A549 (cell line): ENCODE data around the gene LAMA3. TPM values are rescaled to one million over a fixed set of nuclear protein-coding genes. Genes with fewer than 3 reads are reported as not detected.

Experiments used
- ATAC-seq, 2 experiments: fragments of 200-7000 bp in 1 of 2; fragments of >200 bp in 1 of 2; cut with Nextera tagmentation in 1 of 2; cut with Tn5 transposase in 1 of 2; 3 replicates each; pipeline versions ENCODE4 v1.8.0 to v1.9.1; 2018 to 2020; ENCODE audit warnings: mild to moderate bottlenecking in 1 of 2, moderate library complexity in 1 of 2
- CTCF ChIA-PET: fragments of 300-600 bp; sonication (Branson Sonifier 250); formaldehyde crosslinking; extraction: SDS; loops from one replicate; lab custom pipeline; 2021; ENCODE audit warnings: antibody characterized with exemption, inconsistent platforms; lab: Yijun Ruan, JAX
- POLR2A ChIA-PET: fragments of 350-600 bp; formaldehyde crosslinking; extraction: SDS; loops from one replicate; lab custom pipeline; 2021; ENCODE audit warnings: antibody characterized with exemption, inconsistent platforms; lab: Yijun Ruan, JAX
- DNase-seq, 2 experiments: peaks; one replicate each; pipeline versions ENCODE4 v3.0.0 to v3.0.0-alpha.2; 2011 to 2016; ENCODE audit warnings: low read depth in 1 of 2, low spot score in 1 of 2
- FAIRE-seq: peaks from 2 replicates; lab custom pipeline; 2011; peaks lifted over from hg19 to GRCh38; lab: Jason Lieb, UNC
- H3K27ac ChIP-seq, 2 experiments: fragments of >200 bp; sonication (Bioruptor Twin); formaldehyde crosslinking; 3 replicates each; pipeline ENCODE4 v1.5.1; 2016 to 2017
- H3K4me1 ChIP-seq: fragments of >200 bp; sonication (Bioruptor Twin); formaldehyde crosslinking; 3 replicates; pipeline ENCODE4 v1.6.1; 2016
- H3K4me2 ChIP-seq: fragments of >200 bp; sonication (Bioruptor Twin); formaldehyde crosslinking; 3 replicates; pipeline ENCODE4 v1.6.1; 2016
- H3K4me3 ChIP-seq: fragments of >200 bp; sonication (Bioruptor Twin); formaldehyde crosslinking; 3 replicates; pipeline ENCODE4 v1.5.1; 2016
- H3K9me3 ChIP-seq: fragments of >200 bp; sonication (Bioruptor Twin); formaldehyde crosslinking; 3 replicates; pipeline ENCODE4 v1.6.1; 2016
- BCL3 ChIP-seq: fragments of >200 bp; sonication (Bioruptor Twin); formaldehyde crosslinking; IDR thresholded peaks from 3 replicates; pipeline ENCODE4 v1.6.1; 2016
- CBX8 ChIP-seq: fragments of 200-600 bp; sonication (generic); IDR thresholded peaks from 2 replicates; pipeline ENCODE4 v1.6.1; 2016
- CHD2 ChIP-seq: fragments of 150-350 bp; IDR thresholded peaks from 2 replicates; pipeline ENCODE4 v1.6.1; 2014; ENCODE audit warnings: low read length; ENCODE audit not compliant: partially characterized antibody
- ESRRA ChIP-seq: fragments of 150-350 bp; IDR thresholded peaks from 2 replicates; pipeline ENCODE4 v1.6.1; 2014; ENCODE audit warnings: mild to moderate bottlenecking, low read length, borderline replicate concordance
- HDAC2 ChIP-seq: fragments of 200-600 bp; sonication (generic); IDR thresholded peaks from 2 replicates; pipeline ENCODE4 v1.6.1; 2016
- HES2 ChIP-seq: fragments of >200 bp; sonication (Bioruptor Twin); formaldehyde crosslinking; IDR thresholded peaks from 2 replicates; pipeline ENCODE4 v1.6.1; 2016
- JUN ChIP-seq, 2 experiments: fragments of >200 bp; sonication (Bioruptor Twin); formaldehyde crosslinking; IDR thresholded peaks; 2 replicates in 1 of 2; 3 replicates in 1 of 2; pipeline ENCODE4 v1.6.1; 2016 to 2017
- JUNB ChIP-seq: fragments of >200 bp; sonication (Bioruptor Twin); formaldehyde crosslinking; IDR thresholded peaks from 2 replicates; pipeline ENCODE4 v1.6.1; 2016
- KDM1A ChIP-seq: fragments of 200-600 bp; sonication (generic); IDR thresholded peaks from 2 replicates; pipeline ENCODE4 v1.6.1; 2016; ENCODE audit warnings: low read depth, mild to moderate bottlenecking
- NPAS2 ChIP-seq: fragments of 250-450 bp; sonication (Bioruptor Pico); IDR thresholded peaks from 2 replicates; pipeline ENCODE4 v1.8.0; 2022; ENCODE audit warnings: mild to moderate bottlenecking, moderate library complexity, borderline replicate concordance
- RAD21 ChIP-seq, 2 experiments: fragments of >200 bp in 1 of 2; sonication (Bioruptor Twin) in 1 of 2; formaldehyde crosslinking in 1 of 2; IDR thresholded peaks in 1 of 2; conservative IDR thresholded peaks in 1 of 2; 2 replicates in 1 of 2; 3 replicates in 1 of 2; pipeline ENCODE4 v1.6.1; 2012 to 2018; ENCODE audit warnings: inconsistent platforms in 1 of 2
- RCOR1 ChIP-seq: fragments of 150-350 bp; IDR thresholded peaks from 2 replicates; pipeline ENCODE4 v1.6.1; 2014; ENCODE audit warnings: antibody characterized with exemption, low read length, low read depth
- RFX5 ChIP-seq: fragments of 450-650 bp; IDR thresholded peaks from 2 replicates; pipeline ENCODE4 v1.7.1; 2014; ENCODE audit warnings: antibody characterized with exemption, mild to moderate bottlenecking, moderate library complexity
- SMC3 ChIP-seq: fragments of >200 bp; sonication (Bioruptor Twin); formaldehyde crosslinking; IDR thresholded peaks from 3 replicates; pipeline ENCODE4 v1.6.1; 2018; ENCODE audit warnings: inconsistent platforms
- USF2 ChIP-seq: fragments of 450-650 bp; IDR thresholded peaks from 2 replicates; pipeline ENCODE4 v1.6.1; 2014; ENCODE audit warnings: antibody characterized with exemption
- WGBS: methylation state at CpG from one replicate; pipeline ENCODE4 v1.1.6; 2017; ENCODE audit errors: missing lambda C conversion rate; 5-methylcytosine and 5-hydroxymethylcytosine counted together
- polyA plus RNA-seq, 4 experiments: library from polyadenylated mRNA; depleted of rRNA in 3 of 4; stranded (reverse); fragments of >200 nt; fragmentation: RNase III in 1 of 4; extraction: RNeasy Plus Mini Kit Qiagen cat#74134 plus additional on column Dnase treatment in 1 of 4; gene quantifications; 2 replicates in 3 of 4; 3 replicates in 1 of 4; pipeline ENCODE4 v1.2.3, GENCODE V29; 2011 to 2017
- TF ChIP-seq, protein P1 (sequence below): IDR thresholded peaks from 2 replicates; pipeline ENCODE4 v1.6.1; 2012
- TF ChIP-seq, protein P2 (sequence below): IDR thresholded peaks from 2 replicates; pipeline ENCODE4 v1.6.1; 2012; ENCODE audit warnings: low read depth, borderline replicate concordance

Gene LAMA3
- polyA plus RNA-seq, 2 of the 4 experiments (the other 2 are of a cell fraction) = 18.2 to 31.0 TPM

- H3K9me3 ChIP-seq = no peaks in the 10 kb centered on the region
- WGBS = 83% methylated on average over 2 of the region's 2 CpGs
- H3K27ac ChIP-seq = no peak overlapping the region
- FAIRE-seq (no peak), ATAC-seq (no peak), DNase-seq (no peak)
- POLR2A ChIA-PET = no interaction called here
- H3K4me3 ChIP-seq = no peak overlapping the region
- no peak overlapping the region for H3K4me2 ChIP-seq
- CTCF ChIA-PET = no interaction called here
- H3K4me1 ChIP-seq = no peaks in the 10 kb centered on the region
- TF ChIP-seq SMC3 = no peak
- no peak for TF ChIP-seq RAD21 (conservative IDR thresholded peaks at IDR 0.05 in 1 of 2, IDR thresholded peaks at IDR 0.05 in 1 of 2)
- TF ChIP-seq NPAS2 = no peak
- no peak for TF ChIP-seq CBX8
- no peak for TF ChIP-seq HDAC2
- TF ChIP-seq, protein P1, sequence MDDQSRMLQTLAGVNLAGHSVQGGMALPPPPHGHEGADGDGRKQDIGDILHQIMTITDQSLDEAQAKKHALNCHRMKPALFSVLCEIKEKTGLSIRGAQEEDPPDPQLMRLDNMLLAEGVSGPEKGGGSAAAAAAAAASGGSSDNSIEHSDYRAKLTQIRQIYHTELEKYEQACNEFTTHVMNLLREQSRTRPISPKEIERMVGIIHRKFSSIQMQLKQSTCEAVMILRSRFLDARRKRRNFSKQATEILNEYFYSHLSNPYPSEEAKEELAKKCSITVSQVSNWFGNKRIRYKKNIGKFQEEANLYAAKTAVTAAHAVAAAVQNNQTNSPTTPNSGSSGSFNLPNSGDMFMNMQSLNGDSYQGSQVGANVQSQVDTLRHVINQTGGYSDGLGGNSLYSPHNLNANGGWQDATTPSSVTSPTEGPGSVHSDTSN = no peak
- no peak for TF ChIP-seq JUN (IDR thresholded peaks at IDR 0.05)
- no peak for TF ChIP-seq USF2
- no peak for TF ChIP-seq RCOR1
- no peak for TF ChIP-seq HES2
- TF ChIP-seq ESRRA = no peak
- no peak for TF ChIP-seq CHD2
- no peak for TF ChIP-seq BCL3
- TF ChIP-seq KDM1A = no peak
- no peak for TF ChIP-seq JUNB
Measured at GRCh38 chr18:23935804-23936203, 246.6 kb downstream of the LAMA3 start.

DNA sequence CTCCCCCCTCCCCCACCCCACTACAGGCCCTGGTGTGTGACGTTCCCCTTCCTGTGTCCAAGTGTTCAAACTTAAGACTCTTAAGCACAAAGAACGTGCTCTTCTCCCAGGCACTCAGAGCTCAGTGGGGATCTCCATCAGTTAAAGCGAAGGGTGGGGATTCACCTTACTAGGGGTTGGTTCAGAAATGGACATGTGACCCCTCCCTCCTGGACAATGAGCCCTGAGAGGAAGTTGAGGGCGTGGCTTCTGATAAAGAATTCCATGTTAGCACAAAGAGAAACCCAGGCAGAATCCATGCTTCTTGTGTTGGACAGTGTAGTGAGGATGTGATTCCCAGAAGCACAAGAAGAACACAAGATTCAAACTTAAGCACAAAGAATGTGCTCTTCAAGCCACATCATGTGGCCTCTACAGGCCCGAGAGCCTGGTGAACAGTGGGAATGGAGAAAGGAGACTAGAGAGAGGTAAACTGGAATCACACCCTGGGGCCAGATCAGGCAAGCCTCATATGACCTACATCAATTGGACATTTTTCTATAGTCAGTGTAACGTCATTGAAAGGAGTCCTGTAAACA is 247.2 kb downstream of the LAMA3 start:
- DNase-seq (no peak), FAIRE-seq (no peak), ATAC-seq (no peak)
- Histone ChIP-seq H3K27ac (no peak overlapping the region), H3K4me2 (no peak overlapping the region), H3K4me3 (no peak overlapping the region), H3K4me1 (no peaks in the 10 kb centered on the region), H3K9me3 (no peaks in the 10 kb centered on the region)
- TF ChIP-seq RCOR1 (no peak), RFX5 (no peak)
- WGBS = 85% methylated on average over 3 of the region's 6 CpGs
- CTCF ChIA-PET = no interaction called here
- POLR2A ChIA-PET = no interaction called here

DNA sequence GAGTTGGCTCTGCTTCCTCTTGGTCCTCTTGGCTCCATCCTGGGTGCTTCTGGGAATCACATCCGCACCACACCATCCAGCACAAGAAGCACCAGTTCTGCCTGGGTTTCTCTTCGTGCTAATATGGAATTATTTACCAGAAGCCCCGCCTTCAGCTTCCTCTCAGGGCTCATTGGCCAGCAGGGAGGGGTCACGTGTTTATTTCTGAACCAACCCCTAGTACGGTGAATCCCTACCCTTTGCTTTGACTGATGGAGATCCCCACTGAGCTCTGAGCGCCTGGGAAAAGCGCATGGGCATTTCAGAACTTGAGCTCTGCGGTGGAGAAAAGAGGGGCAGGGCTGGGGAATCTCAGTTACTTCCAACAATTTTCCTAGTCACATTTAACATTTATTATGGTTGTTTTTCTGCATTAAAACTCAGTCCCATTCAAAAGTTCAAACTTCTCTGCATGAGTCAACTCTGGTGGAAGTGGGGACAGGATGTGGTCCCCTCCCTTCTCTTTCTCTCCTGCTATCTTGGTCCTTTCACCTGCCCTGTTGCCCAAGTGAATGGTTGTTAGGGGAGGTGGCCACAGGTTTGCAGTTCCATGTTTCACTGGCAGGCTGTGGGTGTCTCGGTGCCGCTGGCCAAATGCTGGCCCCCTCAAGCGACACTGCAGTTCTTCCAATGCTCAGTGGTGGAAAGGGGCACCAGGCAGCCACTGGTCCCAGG is 248.9 kb downstream of the LAMA3 start:
- ATAC-seq = no peak; a peak in 1 of 6 replicates
- TF ChIP-seq, protein P2, sequence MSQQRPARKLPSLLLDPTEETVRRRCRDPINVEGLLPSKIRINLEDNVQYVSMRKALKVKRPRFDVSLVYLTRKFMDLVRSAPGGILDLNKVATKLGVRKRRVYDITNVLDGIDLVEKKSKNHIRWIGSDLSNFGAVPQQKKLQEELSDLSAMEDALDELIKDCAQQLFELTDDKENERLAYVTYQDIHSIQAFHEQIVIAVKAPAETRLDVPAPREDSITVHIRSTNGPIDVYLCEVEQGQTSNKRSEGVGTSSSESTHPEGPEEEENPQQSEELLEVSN = no peak
- TF ChIP-seq, all 56 proteins: peak for 0
- Histone ChIP-seq H3K4me3 (no peak overlapping the region), H3K9me3 (no peaks in the 10 kb centered on the region), H3K4me2 (no peak overlapping the region), H3K27ac (no peak overlapping the region), H3K4me1 (no peaks in the 10 kb centered on the region)
- DNase-seq (no peak), FAIRE-seq (no peak)
- ChIA-PET CTCF (interaction anchor here (0.6 to 1.4 kb wide), 4 partner anchors 9 to 188 kb away, joined by 3 to 5 read pairs (median 4); no protein-coding TSS in a partner anchor), POLR2A (no interaction called here)
- WGBS = 86% methylated on average over 8 of the region's 11 CpGs
